Skin of body (tissue), 2 donors: Measurements from ENCODE around the gene LSMEM2. TPM values are rescaled to one million over a fixed set of nuclear protein-coding genes. Genes with fewer than 3 reads are reported as not detected.
"Not testable (repeated sequence)": the region's sequence is repeated elsewhere in the genome, so short reads cannot be mapped to it uniquely, and the experiment has no call there.

ENCODE experiments used
- DNase-seq: peaks from one replicate; lab custom pipeline; 2025; lab: John Stamatoyannopoulos, UW
- total RNA-seq: library from RNA; depleted of rRNA; stranded (reverse); fragments of >200 nt; gene quantifications from one replicate; pipeline ENCODE4 v1.2.3, GENCODE V29; 2014

Gene LSMEM2
- total RNA-seq, 1 donor from 2014 or later, result 2.7 TPM

DNA sequence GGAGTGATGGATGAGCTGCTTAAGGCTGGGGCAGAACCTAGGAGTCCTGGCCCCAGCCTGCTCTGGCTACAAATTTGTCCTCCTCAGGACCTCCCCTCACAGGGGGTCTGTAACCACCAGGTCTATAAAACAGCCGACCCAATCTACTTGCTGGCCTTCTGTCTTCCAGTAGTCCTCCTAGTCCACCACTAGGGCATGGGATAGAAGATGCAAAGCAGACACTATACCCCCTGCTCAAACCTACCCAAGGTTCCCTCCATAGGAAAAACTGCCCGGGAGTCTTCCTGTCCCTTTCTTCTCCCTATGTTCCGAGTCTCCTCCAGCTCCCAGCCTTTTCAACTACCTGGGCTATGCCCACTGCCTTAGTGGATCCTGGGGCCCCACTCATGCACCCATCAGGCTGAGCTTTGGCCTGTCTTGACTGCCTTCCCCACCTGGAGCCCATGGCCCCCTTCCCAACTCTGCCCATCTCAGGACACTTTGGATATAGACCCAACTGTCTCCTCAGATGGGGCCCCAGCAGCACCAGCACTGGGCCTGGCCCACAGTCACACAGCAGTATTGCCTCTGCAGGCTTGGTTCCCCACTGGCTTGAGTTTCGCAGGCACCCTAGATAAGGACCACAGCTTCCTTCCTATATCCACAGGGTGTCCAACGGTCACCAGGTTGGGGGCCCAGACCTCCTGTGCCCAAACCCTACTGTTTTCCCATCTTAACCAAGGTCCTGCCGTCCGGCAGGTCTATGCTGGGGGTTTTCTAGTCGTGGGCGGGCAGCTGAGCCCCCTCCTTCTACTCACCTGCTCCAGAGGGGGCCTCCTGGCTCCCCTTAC is 19.2 kb downstream of the LSMEM2 start:
- DNase-seq, result no peak

GRCh38 chr3:50298836-50299637 is 20.1 kb downstream of the LSMEM2 start, which contains the start of the genes HYAL3 and NAA80:
Gene HYAL3, minus strand, starts transcription at chr3:50299405. Its CDS starts 3,803 bp downstream, at chr3:50295602.
Gene NAA80, minus strand, starts transcription at chr3:50299405. Its CDS starts 1,942 bp downstream, at chr3:50297463.
- DNase-seq, result peak; percentile 99

DNA sequence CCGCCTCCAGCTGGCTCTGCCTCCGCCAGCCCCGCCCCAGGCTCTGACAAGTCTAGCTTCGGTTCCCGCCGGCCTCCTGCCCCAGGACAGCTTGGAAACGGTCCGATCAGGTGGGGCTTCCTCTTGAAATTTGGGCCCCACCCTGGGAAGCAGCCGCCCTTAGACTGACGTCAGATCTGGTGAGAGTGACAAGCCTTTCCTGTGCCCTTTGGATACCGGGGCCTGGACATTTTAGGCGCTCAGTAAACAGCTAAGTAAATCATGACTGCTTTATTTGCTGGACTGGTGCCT is 20.7 kb downstream of the LSMEM2 start:
- DNase-seq, result no peak

DNA sequence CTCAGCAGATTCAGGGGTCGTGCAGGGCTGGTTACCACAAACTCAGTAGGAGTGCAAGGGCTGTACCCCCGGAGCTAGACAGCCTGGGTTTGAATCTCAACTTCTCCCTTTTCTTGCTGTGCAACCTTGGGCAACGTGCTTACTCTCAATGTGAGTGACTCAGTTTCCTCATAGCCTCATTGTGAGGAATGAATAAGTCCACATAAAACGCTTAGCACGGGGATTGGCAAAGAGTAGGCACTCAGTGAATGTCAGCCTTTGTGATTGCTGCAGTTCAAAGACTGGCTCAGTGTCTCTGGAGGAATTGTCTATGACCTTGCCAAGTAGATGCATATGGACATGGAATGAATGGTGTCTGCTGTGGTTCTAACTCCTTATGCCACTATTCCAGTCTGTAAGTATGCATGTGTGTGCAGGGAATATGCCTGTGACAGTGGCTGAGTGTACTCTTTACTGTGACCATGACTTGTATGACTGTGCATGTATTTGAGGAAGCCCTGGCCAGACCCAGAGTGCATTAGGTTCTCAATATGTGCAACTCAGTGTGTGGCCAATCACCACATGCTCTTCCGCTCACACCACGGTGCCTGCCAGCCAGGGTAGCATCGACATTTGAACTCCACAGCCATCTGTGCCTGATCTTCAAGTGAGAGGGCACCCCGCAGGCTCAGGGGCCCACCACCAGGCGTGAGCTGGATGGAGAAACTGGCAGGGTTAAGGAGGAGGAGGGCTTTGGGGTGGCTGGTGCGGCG is 21.2 kb downstream of the LSMEM2 start:
- DNase-seq, result peak; percentile 73

DNA sequence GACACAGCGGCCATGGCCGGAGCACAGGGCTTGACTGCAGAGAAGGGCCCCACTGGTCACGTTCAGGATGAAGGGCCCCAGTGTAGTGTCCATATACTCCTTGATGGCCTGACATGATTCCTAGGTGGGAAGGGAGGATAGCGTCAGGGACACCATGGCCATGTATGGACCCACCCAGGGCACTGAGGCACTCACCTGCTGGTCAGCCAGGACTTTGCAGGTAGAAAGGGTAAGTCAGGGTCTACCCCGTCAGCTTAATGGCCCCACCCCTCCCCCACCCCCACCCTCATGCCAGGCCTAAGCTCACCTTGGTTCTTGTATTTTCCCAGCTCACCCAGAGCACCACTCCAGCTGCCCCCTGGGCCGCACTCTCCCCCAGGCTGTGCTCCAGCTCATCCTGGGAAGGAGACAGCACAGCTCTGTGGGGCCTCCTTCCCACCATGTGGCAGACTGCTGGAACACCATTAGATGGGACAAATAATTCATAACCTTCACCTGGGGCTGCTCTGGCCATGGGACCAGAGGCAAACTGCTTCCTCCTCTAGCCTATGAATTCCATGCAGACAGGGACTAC is 21.9 kb downstream of the LSMEM2 start:
- DNase-seq, result no peak

DNA sequence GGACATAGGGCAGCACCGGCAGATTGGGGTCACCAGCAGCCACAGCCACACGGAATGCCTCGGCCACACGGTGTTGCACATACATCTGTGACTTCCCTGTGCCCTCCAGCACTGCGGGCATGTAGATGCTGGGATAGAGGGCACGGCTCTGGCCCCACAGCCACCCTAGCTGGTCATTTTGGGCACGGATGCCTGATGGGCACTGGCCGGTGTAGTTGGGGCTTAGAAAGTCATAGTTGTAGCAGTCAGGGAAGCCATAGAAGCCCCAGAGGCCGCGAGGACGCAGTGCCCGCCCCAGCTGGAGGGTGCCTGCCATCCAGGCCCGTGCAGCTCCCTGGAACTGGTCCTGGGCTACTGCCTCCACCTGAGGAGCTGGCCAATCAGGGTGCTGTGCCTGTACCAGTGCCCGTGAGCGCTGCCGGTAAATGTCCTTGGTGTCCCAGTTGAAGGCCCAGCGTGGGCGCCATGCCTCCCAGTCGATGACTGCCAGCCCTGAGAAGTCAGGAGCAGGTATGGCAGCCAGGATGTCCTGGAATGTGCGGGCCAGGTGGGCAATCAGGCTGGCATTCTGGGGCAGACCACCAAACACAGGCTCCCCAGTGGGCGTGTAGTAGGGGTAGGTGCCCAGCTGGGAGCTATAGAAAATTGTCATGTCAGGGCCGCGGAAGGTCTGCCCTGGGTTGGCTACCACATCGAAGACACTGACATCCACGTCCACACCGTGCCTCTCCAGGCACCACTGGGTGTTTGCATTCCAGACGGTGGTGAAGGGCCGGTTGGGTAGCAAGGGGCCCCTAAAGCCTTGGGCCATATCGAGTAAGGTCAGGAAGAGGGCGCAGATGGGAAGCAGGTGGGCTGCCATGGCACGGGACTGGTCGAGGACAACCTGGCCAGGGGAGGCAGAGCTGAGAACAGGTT is 23.5 kb downstream of the LSMEM2 start:
- no peak for DNase-seq

DNA sequence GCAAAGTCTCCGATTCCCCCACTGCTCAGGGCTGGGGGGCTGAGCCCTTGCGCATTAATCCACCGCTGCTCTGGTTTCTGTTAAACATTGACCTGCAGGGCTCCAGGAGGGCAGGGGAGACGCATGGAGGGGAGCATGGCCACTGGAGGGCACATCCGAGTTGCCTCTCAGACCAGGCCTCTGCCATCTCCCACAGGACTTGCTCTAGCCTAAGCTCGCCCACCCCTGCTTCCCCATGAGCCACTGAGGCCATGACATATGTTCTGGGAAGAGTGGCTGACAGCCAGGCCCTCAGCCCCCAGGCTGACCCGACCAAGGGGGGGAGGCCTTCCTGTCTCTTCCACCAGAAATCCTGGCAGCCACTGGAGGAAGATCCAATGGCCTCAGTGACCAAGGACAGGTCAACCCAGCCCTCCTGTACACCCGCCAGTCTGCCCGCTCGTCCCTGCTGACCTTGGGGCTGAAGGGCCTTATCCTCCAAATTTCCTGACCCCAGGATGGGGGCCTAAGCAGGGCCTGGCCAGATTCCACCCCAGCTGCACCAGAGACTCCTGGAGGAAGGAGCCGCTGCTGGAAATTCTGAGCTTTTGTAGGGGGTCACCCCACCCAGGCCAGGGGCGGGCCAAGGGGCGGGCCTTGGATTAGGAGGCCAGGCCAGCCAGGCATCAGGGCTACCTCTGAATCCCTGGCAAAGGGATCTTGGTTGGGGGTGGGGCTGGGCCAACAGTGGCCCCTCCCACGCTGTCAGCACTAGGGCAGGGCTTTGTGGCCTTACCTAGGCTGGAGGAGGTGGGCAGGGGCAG is 24.3 kb downstream of the LSMEM2 start, which contains the start of gene HYAL1:
HYAL1 (minus strand) TSS at position 562 of the 803 bp plus-strand sequence. CDS start 618 bp downstream, outside the sequence.
- no peak for DNase-seq

- no peak for DNase-seq
Observed at GRCh38 chr3:50304601-50305000, 25.7 kb downstream of the LSMEM2 start.

GRCh38 chr3:50312041-50312440 is 33.2 kb downstream of the LSMEM2 start:
- not testable (repeated sequence) for DNase-seq

DNA sequence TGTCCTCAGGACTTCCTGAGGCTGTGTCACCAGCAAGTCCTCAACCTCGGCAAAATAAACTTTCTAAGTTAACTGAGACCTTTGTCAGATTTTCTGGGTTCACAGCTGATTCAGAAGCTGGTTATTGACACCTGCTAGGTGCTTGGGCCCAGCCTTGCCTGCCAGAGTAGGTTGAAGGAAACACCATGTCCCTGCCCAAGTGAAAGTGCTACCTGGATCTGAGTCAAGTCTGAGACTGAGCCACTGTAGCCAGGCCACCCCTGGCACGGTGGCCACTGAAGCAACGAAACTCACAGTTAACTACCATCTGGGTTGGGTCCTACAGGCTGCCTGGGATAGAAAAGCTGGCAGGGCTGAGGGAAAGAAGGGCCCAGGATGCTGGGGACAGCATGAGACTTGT is 35.5 kb downstream of the LSMEM2 start:
- no peak for DNase-seq

DNA sequence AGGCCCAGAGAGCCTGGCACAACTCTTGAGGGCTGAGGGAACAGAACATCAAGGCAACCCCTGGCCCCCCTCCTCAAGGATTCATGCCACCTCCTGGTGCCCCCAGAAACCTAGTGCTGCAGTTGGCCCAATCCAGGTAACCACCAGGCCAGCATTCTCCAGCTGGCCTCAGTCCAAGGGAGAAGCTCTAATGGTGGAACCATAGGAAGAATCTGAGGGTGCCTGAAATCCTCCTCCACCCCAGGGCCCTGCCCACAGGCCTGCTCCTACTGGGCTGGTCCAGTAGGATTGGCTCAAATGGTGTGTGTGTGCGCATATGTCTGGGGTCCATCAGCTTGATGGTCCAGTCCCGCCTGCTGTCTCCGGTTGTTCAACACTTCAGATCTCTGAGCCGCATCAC is 35.9 kb downstream of the LSMEM2 start:
- no peak for DNase-seq

DNA sequence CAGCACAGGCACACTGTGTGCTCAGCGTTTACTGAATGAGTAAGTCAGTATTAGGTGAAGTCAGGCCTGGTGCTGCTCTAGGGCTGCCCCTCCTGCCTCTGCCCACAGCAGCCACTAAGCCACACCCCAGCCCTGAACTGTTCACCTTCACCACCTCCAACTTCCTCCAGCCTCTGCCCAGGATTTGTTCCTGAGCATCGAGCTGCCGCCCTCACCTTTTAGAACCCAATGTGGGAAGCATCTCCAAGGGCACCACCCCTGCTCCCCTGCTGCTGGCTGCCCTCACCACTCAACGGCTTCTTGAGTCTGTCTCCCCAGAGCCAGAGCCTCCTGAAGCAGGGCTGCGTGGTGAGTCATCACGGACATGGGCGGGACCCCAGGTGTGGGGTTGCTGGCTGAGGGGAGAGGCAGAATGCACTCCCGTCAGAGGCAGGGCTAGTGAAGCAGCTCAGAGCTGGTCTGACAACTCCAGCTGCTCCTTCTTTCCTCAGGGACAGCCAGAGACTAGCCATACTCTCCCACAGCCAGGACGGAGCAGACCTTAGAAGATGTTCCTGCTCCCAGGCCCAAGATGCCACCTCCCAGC is 37.9 kb downstream of the LSMEM2 start:
- DNase-seq, result no peak

DNA sequence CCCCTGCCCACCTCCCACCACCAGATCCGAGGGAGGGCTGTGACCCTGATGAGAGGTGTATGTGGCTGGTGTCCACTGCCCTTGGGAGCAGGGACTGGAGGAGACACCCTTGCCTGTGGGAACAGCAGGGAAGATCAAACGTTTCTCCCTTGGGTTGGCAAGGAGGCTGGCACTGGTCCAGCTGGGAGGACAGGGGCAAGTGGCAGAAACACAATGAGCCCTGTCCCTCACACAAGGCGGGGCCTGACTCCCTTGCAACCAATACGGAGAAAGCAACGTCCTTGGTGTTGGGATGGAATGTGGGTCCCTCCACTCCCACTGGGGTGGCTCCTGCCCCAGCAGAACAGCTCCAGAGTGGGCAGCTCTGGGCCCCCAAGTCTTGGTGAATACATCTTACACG is 38.4 kb downstream of the LSMEM2 start:
- DNase-seq, result no peak

GRCh38 chr3:50318163-50318562 is 39.3 kb downstream of the LSMEM2 start:
- no peak for DNase-seq

DNA sequence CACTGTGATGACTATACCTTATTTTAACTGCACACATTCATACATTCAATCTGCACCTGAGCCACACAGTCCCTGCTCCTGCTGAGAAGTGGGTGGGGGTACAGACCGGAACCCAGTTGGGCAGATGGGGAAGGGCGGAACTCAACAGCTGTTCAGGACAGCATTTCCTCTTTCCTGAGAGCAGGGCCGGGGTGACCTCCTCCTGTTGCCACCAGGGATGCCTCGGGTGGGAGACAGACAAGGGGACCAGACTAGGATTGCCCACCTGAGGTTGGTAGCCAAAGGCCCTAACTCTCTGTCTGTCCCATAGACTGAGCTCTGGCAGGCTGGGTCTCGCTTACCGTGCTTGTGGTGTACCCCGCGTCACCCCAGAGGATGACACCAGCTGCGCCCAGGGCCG is 39.7 kb downstream of the LSMEM2 start:
- DNase-seq, result no peak

DNA sequence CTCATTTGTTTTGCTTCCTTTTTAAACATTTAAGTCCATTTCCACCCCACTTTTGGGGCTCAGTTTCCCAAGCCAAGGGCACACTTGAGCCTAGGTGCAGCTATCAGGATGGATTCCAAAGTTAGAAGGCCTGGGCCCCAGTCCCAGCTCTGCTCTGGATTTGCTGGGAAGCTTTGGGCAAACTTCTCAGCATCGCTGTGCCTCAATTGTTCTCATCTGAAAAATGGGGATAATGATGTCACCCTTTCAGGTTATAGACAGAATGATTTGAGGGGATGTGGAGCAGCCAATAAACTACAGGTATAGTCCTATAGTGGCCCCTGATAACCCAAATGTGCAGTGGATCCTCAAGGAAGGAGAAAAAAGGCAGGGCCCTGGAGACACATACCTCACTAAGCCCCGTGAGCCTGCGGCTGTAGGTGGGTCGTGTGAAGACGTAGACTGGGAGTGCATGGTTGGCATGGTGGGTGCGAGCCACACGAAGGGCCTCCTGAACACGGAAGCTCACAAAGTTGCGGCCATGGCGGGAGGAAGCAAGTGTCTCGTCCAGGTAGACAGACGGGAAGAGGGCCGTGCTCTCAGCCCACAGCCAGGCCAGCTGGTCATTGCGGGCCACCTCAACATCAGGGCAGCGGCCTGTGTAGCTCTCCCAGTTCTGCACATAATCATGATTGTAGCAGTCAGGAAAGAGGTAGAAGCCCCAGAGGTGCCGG is 40.5 kb downstream of the LSMEM2 start:
- no peak for DNase-seq

GRCh38 chr3:50319894-50320625 is 41.2 kb downstream of the LSMEM2 start:
- no peak for DNase-seq

DNA sequence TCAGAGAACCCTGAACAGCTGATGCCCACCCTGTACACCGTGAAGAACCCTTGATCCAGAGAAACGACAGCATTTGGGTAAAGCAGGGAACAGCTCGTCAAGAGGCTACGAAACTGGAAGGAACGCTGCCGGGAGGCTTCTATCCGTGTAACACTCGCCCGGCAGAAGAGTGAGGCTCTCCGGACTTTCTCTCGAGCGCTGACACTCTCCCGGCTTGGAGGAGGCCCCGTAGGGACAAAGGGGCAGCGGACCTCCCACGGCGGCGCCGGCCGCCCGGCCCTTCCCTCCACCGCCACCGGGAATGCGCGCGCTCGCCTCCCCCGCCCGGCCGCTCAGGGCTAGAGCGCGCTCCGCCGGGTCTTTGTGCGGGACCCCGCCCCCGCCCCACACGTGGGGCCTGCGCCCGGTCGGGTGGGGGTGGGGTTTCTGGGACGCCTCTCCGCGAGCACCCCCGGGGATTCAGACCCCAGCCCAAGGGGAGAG is 42.0 kb downstream of the LSMEM2 start:
- DNase-seq, result peak; percentile 58
